Stimulated activated CD4-positive, alpha-beta T cell treated with anti-CD3 and anti-CD28 coated beads, TNF-alpha, amount 100 ng/mL, for 1 hour (primary cell): Measurements from ENCODE around the gene NUP88.

Experiments
- DNase-seq, 3 donors: peaks; one replicate each; pipeline ENCODE4 v3.0.0-alpha.2; 2020; ENCODE audit warnings: low read depth in 3 of 3, low spot score in 1 of 3

The NUP88 gene

DNA sequence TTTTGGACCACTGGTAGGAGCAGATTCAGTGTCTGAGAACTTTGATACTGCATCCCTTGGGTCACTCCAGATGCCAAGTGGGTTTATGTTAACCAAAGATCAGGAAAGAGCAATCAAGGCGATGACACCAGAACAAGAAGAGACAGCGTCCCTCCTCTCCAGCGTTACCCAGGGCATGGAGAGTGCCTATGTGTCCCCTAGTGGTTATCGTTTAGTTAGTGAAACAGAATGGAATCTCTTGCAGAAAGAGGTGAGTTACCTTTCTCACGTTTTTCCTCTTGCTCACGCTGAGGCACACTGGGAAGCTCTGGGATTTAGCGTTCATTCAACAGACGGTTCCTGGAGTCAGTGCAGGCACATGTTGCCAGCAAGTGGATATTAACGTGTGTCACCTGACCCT is 58.0 kb downstream of the NUP88 start:
- no peak for DNase-seq

DNA sequence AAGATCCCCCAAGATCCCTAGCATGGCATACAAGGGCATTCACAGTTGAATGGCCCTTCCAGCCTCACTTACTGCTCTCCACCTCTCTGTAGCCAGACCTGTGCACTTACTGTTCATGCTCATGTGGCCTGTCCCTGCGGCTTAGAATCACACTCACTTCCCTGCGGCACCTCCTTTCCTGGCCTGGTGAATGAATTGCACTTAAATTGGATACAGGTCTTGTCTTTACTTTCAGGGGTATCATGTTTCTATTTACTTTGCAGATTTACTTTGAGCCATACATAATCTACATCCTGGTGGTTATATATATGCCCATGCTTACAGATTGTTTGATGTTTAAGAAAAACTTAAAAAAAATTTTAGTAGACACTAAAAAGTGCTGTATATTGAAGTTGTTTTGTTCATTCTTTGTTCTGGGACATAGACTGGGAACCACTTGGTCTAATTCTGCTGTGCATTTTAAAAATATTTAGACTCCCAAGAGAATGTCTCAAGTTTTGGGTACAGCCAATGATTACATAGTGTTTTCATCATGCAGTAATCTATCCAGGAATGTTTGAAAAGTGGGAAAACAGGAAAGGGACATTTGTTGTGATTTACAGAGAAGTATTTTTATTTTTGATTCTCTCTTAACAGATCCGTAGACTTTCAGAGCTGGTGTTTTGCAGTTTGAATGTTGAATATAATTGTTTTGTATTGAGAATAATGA is 63.9 kb downstream of the NUP88 start:
- no peak for DNase-seq

DNA sequence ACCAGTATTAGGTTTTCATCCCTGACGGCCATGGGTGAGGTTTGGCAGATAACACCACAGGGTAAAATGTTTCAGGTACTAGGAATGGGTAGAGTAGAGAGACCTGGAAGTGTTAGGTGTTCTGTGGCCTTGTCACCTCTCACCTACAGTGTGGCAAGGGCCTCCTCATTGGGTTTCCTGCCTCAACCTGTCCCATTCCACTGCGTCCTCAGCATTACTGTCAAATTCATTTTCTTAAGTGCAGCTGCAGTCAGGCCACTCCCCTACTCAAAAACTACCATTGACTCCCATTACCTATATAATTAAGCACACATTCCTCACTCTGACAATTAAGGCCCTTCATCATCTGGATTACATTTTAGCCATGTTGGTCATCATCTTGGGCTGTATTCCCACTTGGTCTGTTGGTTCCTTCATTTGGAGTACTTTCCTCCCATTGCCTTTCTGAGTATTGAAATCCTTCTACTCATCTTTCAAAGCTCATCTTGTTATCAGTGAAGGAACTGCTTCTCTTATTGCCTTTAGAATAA is 64.5 kb downstream of the NUP88 start:
- DNase-seq: no peak

DNA sequence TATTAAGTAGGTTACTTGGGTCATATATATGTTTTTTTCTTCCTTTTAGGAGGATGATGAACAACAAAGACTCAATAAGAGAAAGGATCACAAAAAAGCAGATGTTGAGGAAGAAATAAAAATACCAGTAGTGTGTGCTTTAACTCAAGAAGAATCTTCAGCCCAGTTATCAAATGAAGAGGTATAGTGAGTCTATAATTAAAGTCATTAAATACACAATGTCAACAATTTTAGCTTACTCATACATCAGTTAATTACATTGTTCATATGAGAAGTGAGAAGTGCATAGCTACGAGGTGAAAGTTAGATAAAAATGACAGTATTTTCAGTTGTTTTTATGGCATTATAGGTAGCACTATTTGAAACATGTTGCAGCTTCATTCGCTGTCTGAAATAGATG is 65.2 kb downstream of the NUP88 start:
- DNase-seq: no peak

DNA sequence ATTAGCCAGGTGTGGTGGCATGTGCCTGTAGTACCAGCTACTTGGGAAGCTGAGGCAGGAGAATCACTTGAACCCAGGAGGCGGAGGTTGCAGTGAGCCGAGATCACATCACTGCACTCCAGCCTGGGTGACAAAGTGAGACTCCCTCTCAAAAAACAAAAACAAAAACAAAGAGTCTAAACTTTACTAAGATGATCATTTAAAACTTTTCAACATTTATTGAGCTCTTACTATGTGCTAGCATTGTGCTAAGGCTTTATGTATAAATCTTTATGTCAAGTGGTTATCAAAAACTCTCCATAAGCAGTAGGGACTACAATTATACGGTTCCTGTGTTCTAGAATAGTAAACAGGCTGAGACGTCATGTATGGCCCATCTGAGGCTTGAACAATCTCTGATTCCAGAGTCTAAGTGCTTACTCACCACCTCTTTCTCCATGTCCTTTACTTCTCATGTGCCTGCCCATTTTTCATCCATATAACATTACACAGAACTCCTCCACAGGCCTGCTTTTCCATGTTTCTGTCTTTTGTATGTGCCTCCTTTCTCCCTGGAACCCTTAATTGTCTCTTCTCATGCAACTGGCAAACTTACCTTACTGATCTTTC is 66.7 kb downstream of the NUP88 start:
- no peak for DNase-seq

DNA sequence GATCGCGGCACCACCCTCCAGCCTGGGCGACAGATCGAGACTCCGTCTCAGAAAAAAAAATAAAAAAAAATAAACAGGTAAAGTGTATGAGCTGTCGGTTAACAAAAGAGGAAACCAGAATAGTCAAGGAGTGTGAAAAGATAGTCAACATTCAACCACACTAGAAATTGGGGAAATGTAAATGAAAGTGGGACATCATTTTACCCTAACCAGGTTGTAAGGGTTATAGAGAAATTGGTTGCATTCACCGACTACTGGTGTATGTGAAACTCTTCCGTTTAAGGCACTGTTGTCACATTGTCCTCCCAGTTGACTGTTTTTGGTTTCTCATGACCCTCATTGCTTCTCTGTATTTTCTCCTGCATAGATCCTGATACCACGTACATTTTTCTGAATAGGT is 74.5 kb downstream of the NUP88 start:
- no peak for DNase-seq
